Measurements from ENCODE around the gene KLK6. TPM values are rescaled to one million over a fixed set of nuclear protein-coding genes. Genes with fewer than 3 reads are reported as not detected.

Gene KLK6
- total and polyA plus RNA-seq, 2 of the 13 experiments (the other 11 are each of a cell fraction or from before 2014, with no cell fraction given): 0.15 to 1.8 TPM

DNA sequence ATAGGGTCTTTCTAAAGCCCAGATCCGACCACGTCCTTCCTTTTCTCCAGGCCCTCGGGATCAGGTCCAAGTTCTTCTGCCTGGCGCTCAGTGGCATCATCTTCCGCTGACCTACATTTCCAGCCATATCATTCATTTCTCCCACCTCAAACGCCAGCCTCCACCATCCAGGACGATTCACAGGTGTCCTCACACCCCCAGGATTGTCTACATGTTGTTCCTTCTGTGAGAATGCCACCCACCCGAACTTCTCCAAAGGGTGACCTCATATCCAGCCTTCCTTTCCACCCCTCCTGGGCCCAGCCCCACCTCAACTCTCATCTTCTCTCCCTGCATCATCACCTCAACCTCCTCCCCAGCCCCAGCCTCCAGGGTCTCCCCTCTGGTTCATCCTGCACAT lies 11.8 kb downstream of the KLK6 start (continued):
- TF ChIP-seq, protein P1, sequence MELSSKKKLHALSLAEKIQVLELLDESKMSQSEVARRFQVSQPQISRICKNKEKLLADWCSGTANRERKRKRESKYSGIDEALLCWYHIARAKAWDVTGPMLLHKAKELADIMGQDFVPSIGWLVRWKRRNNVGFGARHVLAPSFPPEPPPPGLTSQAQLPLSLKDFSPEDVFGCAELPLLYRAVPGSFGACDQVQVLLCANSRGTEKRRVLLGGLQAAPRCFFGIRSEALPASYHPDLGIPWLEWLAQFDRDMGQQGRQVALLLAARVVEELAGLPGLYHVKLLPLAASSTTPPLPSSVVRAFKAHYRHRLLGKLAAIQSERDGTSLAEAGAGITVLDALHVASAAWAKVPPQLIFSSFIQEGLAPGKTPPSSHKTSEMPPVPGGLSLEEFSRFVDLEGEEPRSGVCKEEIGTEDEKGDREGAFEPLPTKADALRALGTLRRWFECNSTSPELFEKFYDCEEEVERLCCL (CRISPR knock-in tag; IDR thresholded peaks at IDR 0.05; ENCODE audit: borderline replicate concordance): no peak
- no peak for TF ChIP-seq ZNF354B (CRISPR knock-in tag; IDR thresholded peaks at IDR 0.05)
- no peak for TF ChIP-seq SIN3B (IDR thresholded peaks at IDR 0.05; ENCODE audit: low read length)
- TF ChIP-seq PCBP2 (optimal IDR thresholded peaks at IDR 0.05; ENCODE audit: low read depth, low read length, poor library complexity, severe bottlenecking): no peak
- TF ChIP-seq ZFX (CRISPR knock-in tag; IDR thresholded peaks at IDR 0.05; ENCODE audit: low read depth): no peak
- no peak for TF ChIP-seq PAF1 (CRISPR knock-in tag; IDR thresholded peaks at IDR 0.05)
- TF ChIP-seq ZNF687 (CRISPR knock-in tag; IDR thresholded peaks at IDR 0.05): no peak

DNA sequence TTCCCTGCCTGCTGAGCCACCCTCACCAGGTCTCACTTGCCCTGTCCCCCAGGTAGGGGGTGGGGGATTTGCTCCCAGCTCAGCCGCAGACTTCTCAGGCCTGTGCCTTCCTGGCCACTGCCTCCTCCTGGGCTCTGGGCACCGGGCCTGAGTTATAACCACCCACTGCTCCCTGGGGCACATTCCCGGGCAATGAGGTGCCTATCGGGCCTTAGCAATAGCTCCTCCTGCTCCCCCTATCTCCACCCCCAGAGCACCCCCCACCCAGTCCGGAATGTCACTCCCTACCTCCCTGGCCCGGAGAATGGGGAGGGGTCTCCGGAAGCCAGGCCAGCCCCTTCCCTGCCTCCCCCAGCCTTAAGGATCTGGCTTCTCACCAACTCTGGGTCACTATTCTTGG lies 16.5 kb downstream of the KLK6 start, which contains the start of gene KLK5:
Gene KLK5, minus strand, starts transcription at position 129 of the 400 bp plus-strand sequence. CDS start 381 bp downstream, outside the sequence.
- Histone ChIP-seq H3K27me3 (ENCODE audit: control insufficient read depth in 1 of 2, insufficient read depth in 2 of 2, low read length in 2 of 2) (peaks cover 0 to 11% of the 10 kb centered on the region in 2 experiments; a peak in 2 of 5 replicates), H3K4me2 (ENCODE audit: low read depth, low read length) (no peak within 1 kb of the TSS), H3K36me3 (replicated peaks in 1 of 2; ENCODE audit: control insufficient read depth in 1 of 2, insufficient read depth in 2 of 2, low read length in 2 of 2) (no peaks in the 10 kb centered on the region), H3K79me2 (ENCODE audit: insufficient read depth, low read length) (no peaks in the 10 kb centered on the region), H3K4me1 (ENCODE audit: insufficient read depth, low read length) (no peaks in the 10 kb centered on the region), H2AFZ (ENCODE audit: low read length) (no peak within 1 kb of the TSS), H3K9ac (ENCODE audit: insufficient read depth, low read depth, low read length) (no peak within 1 kb of the TSS), H3K4me3 (replicated peaks in 1 of 3; ENCODE audit: insufficient read depth in 1 of 3, low read depth in 2 of 3, low read length in 3 of 3) (no peak within 1 kb of the TSS), H3K9me3 (ENCODE audit: low read length) (no peaks in the 10 kb centered on the region), H4K20me1 (ENCODE audit: insufficient read depth, low read length) (no peaks in the 10 kb centered on the region), H3K27ac (ENCODE audit: extremely low read length, insufficient read depth, low read length) (no peak within 1 kb of the TSS)
- TF ChIP-seq KDM4B (CRISPR knock-in tag; IDR thresholded peaks at IDR 0.05) (no peak), ZNF781 (CRISPR knock-in tag; IDR thresholded peaks at IDR 0.05; ENCODE audit: borderline replicate concordance, not compliant biosample characterization) (no peak), TBX2 (CRISPR knock-in tag; IDR thresholded peaks at IDR 0.05; ENCODE audit: borderline replicate concordance) (no peak), TCF7 (IDR thresholded peaks at IDR 0.05; ENCODE audit: low read depth) (no peak), TSC22D2 (CRISPR knock-in tag; IDR thresholded peaks at IDR 0.05; ENCODE audit: borderline replicate concordance) (no peak), MZF1 (CRISPR knock-in tag; IDR thresholded peaks at IDR 0.05; ENCODE audit: borderline replicate concordance) (no peak), TFE3 (CRISPR knock-in tag; IDR thresholded peaks at IDR 0.05) (no peak), ZNF75D (CRISPR knock-in tag; IDR thresholded peaks at IDR 0.05; ENCODE audit: borderline replicate concordance) (no peak), FOXJ3 (CRISPR knock-in tag; IDR thresholded peaks at IDR 0.05; ENCODE audit: borderline replicate concordance) (no peak)
- TF ChIP-seq, protein P2, sequence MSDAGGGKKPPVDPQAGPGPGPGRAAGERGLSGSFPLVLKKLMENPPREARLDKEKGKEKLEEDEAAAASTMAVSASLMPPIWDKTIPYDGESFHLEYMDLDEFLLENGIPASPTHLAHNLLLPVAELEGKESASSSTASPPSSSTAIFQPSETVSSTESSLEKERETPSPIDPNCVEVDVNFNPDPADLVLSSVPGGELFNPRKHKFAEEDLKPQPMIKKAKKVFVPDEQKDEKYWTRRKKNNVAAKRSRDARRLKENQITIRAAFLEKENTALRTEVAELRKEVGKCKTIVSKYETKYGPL (CRISPR knock-in tag; IDR thresholded peaks at IDR 0.05): no peak
- BruUV-seq (replicated peaks): no TSS peak
- no peak for DNase-seq (ENCODE audit: low spot score)
- CTCF ChIA-PET (ENCODE audit: low intra/inter-chr PET ratio, low total read pairs): no interaction called here
- intact Hi-C loops (cut with micrococcal nuclease; ENCODE audit: unreplicated experiment) (no loop called here), in situ Hi-C loops (cut with HindIII; ENCODE audit: extremely low pct_ligation_motif_present, low pct_unique_long_range_greater_than_20kb) (no loop called here)
- FAIRE-seq: no peak
- POLR2A ChIA-PET: no interaction called here
- no peak for ATAC-seq
- 0% methylated on average over 2 of the region's 7 CpGs for WGBS (ENCODE audit: low lambda C conversion rate)

All from HepG2 (cell line).